Mesenchymal stem cell (in vitro differentiated cells and primary cell): ENCODE results near the gene PARN.
A peak's percentile ranks its signal among the peaks of the same experiment; 100 is the strongest.

ENCODE experiments used
- DNase-seq: peaks from one replicate; pipeline ENCODE4 v3.0.0-alpha.2; 2013
- H2AFZ ChIP-seq: one replicate; pipeline ENCODE4 v1.6.1; 2013; ENCODE audit warnings: low read depth, mild to moderate bottlenecking, control low read depth, inconsistent platforms, low read length, moderate library complexity
- H2AK5ac ChIP-seq: 2 replicates; pipeline ENCODE4 v1.6.1; 2013; ENCODE audit warnings: low read length, moderate library complexity, mild to moderate bottlenecking, inconsistent platforms; ENCODE audit not compliant: severe bottlenecking
- H2BK120ac ChIP-seq: one replicate; pipeline ENCODE4 v1.6.1; 2013; ENCODE audit warnings: low read depth, mild to moderate bottlenecking, inconsistent platforms, low read length, moderate library complexity
- H2BK12ac ChIP-seq, 2 experiments: one replicate each; pipeline ENCODE4 v1.6.1; 2013; ENCODE audit warnings: inconsistent platforms in 2 of 2, low read length in 2 of 2, mild to moderate bottlenecking in 2 of 2, moderate library complexity in 2 of 2, control low read depth in 1 of 2
- H2BK15ac ChIP-seq: one replicate; pipeline ENCODE4 v1.6.1; 2013; ENCODE audit warnings: mild to moderate bottlenecking, low read depth, inconsistent platforms; ENCODE audit not compliant: poor library complexity, severe bottlenecking
- H2BK5ac ChIP-seq: 2 replicates; pipeline ENCODE4 v1.6.1; 2013; ENCODE audit warnings: low read depth, mild to moderate bottlenecking, low read length, control low read depth, inconsistent platforms; ENCODE audit not compliant: poor library complexity, severe bottlenecking
- H3K14ac ChIP-seq, 2 experiments: one replicate each; pipeline ENCODE4 v1.6.1; 2013; ENCODE audit warnings: inconsistent platforms in 2 of 2, low read length in 2 of 2, control low read depth in 1 of 2, mild to moderate bottlenecking in 1 of 2, moderate library complexity in 1 of 2
- H3K18ac ChIP-seq, 2 experiments: one replicate each; pipeline ENCODE4 v1.6.1; 2013; ENCODE audit warnings: inconsistent platforms in 2 of 2, low read length in 2 of 2, control low read depth in 1 of 2, low read depth in 1 of 2, mild to moderate bottlenecking in 1 of 2
- H3K23ac ChIP-seq, 2 experiments: one replicate each; pipeline ENCODE4 v1.6.1; 2013; ENCODE audit warnings: inconsistent platforms in 2 of 2, low read length in 2 of 2, mild to moderate bottlenecking in 2 of 2, moderate library complexity in 2 of 2, control low read depth in 1 of 2
- H3K27ac ChIP-seq: 2 replicates; pipeline ENCODE4 v1.5.1; 2013; ENCODE audit warnings: mild to moderate bottlenecking, moderate library complexity, low read length, control low read depth, inconsistent platforms; ENCODE audit not compliant: poor library complexity, severe bottlenecking
- H3K27me3 ChIP-seq, 2 experiments: 2 replicates each; pipeline versions ENCODE4 v1.6.1 to v1.7.0; 2013; ENCODE audit warnings: low read length in 2 of 2, mild to moderate bottlenecking in 2 of 2, moderate library complexity in 2 of 2, control low read depth in 1 of 2, inconsistent platforms in 1 of 2; ENCODE audit not compliant: control insufficient read depth in 1 of 2, insufficient read depth in 1 of 2
- H3K36me3 ChIP-seq, 2 experiments: 2 replicates each; pipeline versions ENCODE4 v1.6.1 to v1.7.0; 2013; ENCODE audit warnings: low read length in 2 of 2, control low read depth in 1 of 2, inconsistent platforms in 1 of 2, low read depth in 1 of 2, mild to moderate bottlenecking in 1 of 2; ENCODE audit not compliant: insufficient read depth in 2 of 2, control insufficient read depth in 1 of 2
- H3K4ac ChIP-seq, 2 experiments: one replicate each; pipeline ENCODE4 v1.6.1; 2013; ENCODE audit warnings: inconsistent platforms in 2 of 2, low read length in 2 of 2, mild to moderate bottlenecking in 2 of 2, moderate library complexity in 2 of 2, control low read depth in 1 of 2, low read depth in 1 of 2
- H3K4me1 ChIP-seq: 2 replicates; pipeline ENCODE4 v1.6.1; 2013; ENCODE audit warnings: low read depth, low read length, control low read depth; ENCODE audit not compliant: control insufficient read depth, insufficient read depth
- H3K4me2 ChIP-seq: 2 replicates; pipeline ENCODE4 v1.6.1; 2013; ENCODE audit warnings: low read length, mild to moderate bottlenecking, inconsistent platforms; ENCODE audit not compliant: poor library complexity, severe bottlenecking
- H3K4me3 ChIP-seq, 2 experiments: 2 replicates each; pipeline versions ENCODE4 v1.5.1 to v1.7.0; 2013; ENCODE audit warnings: low read length in 2 of 2, mild to moderate bottlenecking in 2 of 2, control low read depth in 1 of 2, low read depth in 1 of 2; ENCODE audit not compliant: insufficient read depth in 1 of 2
- H3K79me1 ChIP-seq: replicated peaks from 2 replicates; pipeline ENCODE4 v1.6.1; 2013; ENCODE audit warnings: mild to moderate bottlenecking, control low read depth, low read length, inconsistent platforms; ENCODE audit not compliant: poor library complexity, severe bottlenecking
- H3K9ac ChIP-seq: 2 replicates; pipeline ENCODE4 v1.7.0; 2013; ENCODE audit warnings: mild to moderate bottlenecking, low read length, moderate library complexity
- H3K9me3 ChIP-seq: 2 replicates; pipeline ENCODE4 v1.7.0; 2013; ENCODE audit warnings: mild to moderate bottlenecking, low read length; ENCODE audit not compliant: control insufficient read depth
- H4K8ac ChIP-seq: one replicate; pipeline ENCODE4 v1.6.1; 2013; ENCODE audit warnings: inconsistent platforms, mild to moderate bottlenecking, low read length, moderate library complexity
- H4K91ac ChIP-seq: one replicate; pipeline ENCODE4 v1.6.1; 2013; ENCODE audit warnings: mild to moderate bottlenecking, low read length, inconsistent platforms
- WGBS: methylation state at CpG from one replicate; pipeline ENCODE4 v1.1.7; 2013; ENCODE audit warnings: mixed read lengths; 5-methylcytosine and 5-hydroxymethylcytosine counted together

Gene PARN

GRCh38 chr16:14495213-14496046 lies 134.6 kb downstream of the PARN start:
- H4K8ac ChIP-seq, result no peak overlapping the region
- no peak overlapping the region for H2BK5ac ChIP-seq
- H3K79me1 ChIP-seq, result peaks cover 25% of the 10 kb centered on the region
- H2BK15ac ChIP-seq, result no peak overlapping the region
- no peak overlapping the region for H3K14ac ChIP-seq
- no peak for DNase-seq
- 95% methylated on average over 18 of the region's 18 CpGs for WGBS
- H2BK12ac ChIP-seq, result no peak overlapping the region
- peaks cover 21% of the 10 kb centered on the region for H3K4me1 ChIP-seq
- H2BK120ac ChIP-seq, result no peak overlapping the region
- no peak overlapping the region for H3K4me3 ChIP-seq
- no peak overlapping the region for H3K27ac ChIP-seq
- no peak overlapping the region for H3K18ac ChIP-seq
- H2AFZ ChIP-seq, result no peak overlapping the region
- H3K23ac ChIP-seq, result no peak overlapping the region
- no peak overlapping the region for H4K91ac ChIP-seq
- H2AK5ac ChIP-seq, result peak overlapping the region; percentile 21
- peaks cover 2 to 4% of the 10 kb centered on the region in 2 experiments for H3K36me3 ChIP-seq
- H3K27me3 ChIP-seq, result no peaks in the 10 kb centered on the region
- no peak overlapping the region for H3K9ac ChIP-seq
- no peak overlapping the region for H3K4ac ChIP-seq
- H3K9me3 ChIP-seq, result no peaks in the 10 kb centered on the region
- H3K4me2 ChIP-seq, result no peak overlapping the region

- no peak overlapping the region for H3K9ac ChIP-seq
- no peak overlapping the region for H3K4ac ChIP-seq
- H3K23ac ChIP-seq, result no peak overlapping the region
- no peak overlapping the region for H2BK5ac ChIP-seq
- H2AK5ac ChIP-seq, result no peak overlapping the region
- H4K91ac ChIP-seq, result no peak overlapping the region
- H2BK15ac ChIP-seq, result no peak overlapping the region
- H2BK12ac ChIP-seq, result no peak overlapping the region
- no peak for DNase-seq
- H3K18ac ChIP-seq, result no peak overlapping the region
- peaks cover 25% of the 10 kb centered on the region for H3K79me1 ChIP-seq
- no peak overlapping the region for H2BK120ac ChIP-seq
- WGBS, result 96% methylated on average over 12 of the region's 12 CpGs
- H3K4me2 ChIP-seq, result no peak overlapping the region
- peaks cover 24% of the 10 kb centered on the region for H3K4me1 ChIP-seq
- no peak overlapping the region for H3K27ac ChIP-seq
- H3K14ac ChIP-seq, result no peak overlapping the region
- no peaks in the 10 kb centered on the region for H3K27me3 ChIP-seq
- H2AFZ ChIP-seq, result no peak overlapping the region
- no peak overlapping the region for H4K8ac ChIP-seq
- H3K4me3 ChIP-seq, result no peak overlapping the region
- H3K36me3 ChIP-seq, result peaks cover 2 to 4% of the 10 kb centered on the region in 2 experiments
- H3K9me3 ChIP-seq, result no peaks in the 10 kb centered on the region
Observed at GRCh38 chr16:14494396-14494966, 135.6 kb downstream of the PARN start.

- Histone ChIP-seq H3K4me3 (no peak overlapping the region), H2BK15ac (no peak overlapping the region), H3K4me1 (peaks cover 23% of the 10 kb centered on the region), H3K23ac (no peak overlapping the region), H3K18ac (no peak overlapping the region), H3K9me3 (no peaks in the 10 kb centered on the region), H3K36me3 (peaks cover 2 to 4% of the 10 kb centered on the region in 2 experiments), H3K9ac (no peak overlapping the region), H3K4me2 (no peak overlapping the region), H2BK120ac (no peak overlapping the region), H3K27ac (no peak overlapping the region), H4K8ac (no peak overlapping the region), H2AK5ac (no peak overlapping the region), H2BK5ac (no peak overlapping the region), H3K79me1 (peaks cover 24% of the 10 kb centered on the region), H2BK12ac (no peak overlapping the region), H2AFZ (no peak overlapping the region), H4K91ac (no peak overlapping the region), H3K14ac (no peak overlapping the region), H3K4ac (no peak overlapping the region), H3K27me3 (no peaks in the 10 kb centered on the region)
- no peak for DNase-seq
- WGBS, result 95% methylated on average over 5 of the region's 5 CpGs
Observed at GRCh38 chr16:14493791-14494190, 136.3 kb downstream of the PARN start.

- Histone ChIP-seq H4K8ac (no peak overlapping the region), H2AFZ (no peak overlapping the region), H3K4me2 (no peak overlapping the region), H3K4ac (no peak overlapping the region), H2BK5ac (no peak overlapping the region), H3K4me1 (peaks cover 17% of the 10 kb centered on the region), H3K79me1 (peaks cover 22% of the 10 kb centered on the region), H3K9me3 (no peaks in the 10 kb centered on the region), H4K91ac (no peak overlapping the region), H3K36me3 (peaks cover 2 to 4% of the 10 kb centered on the region in 2 experiments), H3K14ac (no peak overlapping the region), H2BK120ac (no peak overlapping the region), H3K27me3 (no peaks in the 10 kb centered on the region), H3K23ac (no peak overlapping the region), H3K4me3 (no peak overlapping the region), H3K27ac (no peak overlapping the region), H2AK5ac (no peak overlapping the region), H3K18ac (no peak overlapping the region), H2BK12ac (no peak overlapping the region), H2BK15ac (no peak overlapping the region), H3K9ac (no peak overlapping the region)
- WGBS, result no CpG with 5 or more reads among the region's 2 CpGs
- DNase-seq, result no peak
Observed at GRCh38 chr16:14492614-14493013, 137.4 kb downstream of the PARN start.
